ENCODE data around the gene CELF2.

- TF ChIP-seq CTCF (IDR thresholded peaks at IDR 0.05) = no peak
- TF ChIP-seq POLR2A (IDR thresholded peaks at IDR 0.05) = no peak
Observed at GRCh38 chr10:11302181-11302580, 284.5 kb downstream of the CELF2 start.

All from body of pancreas (tissue), 4 donors.